ENCODE results near the gene ERCC6.

Gene ERCC6

GRCh38 chr10:49543604-49544003, 4.7 kb upstream of the ERCC6 start:
- no peak for DNase-seq

GRCh38 chr10:49542353-49542752, 3.4 kb upstream of the ERCC6 start:
- no peak for DNase-seq

- no peak for DNase-seq
These were observed 2.8 kb upstream of the ERCC6 start for GRCh38 chr10:49541762-49542161.

GRCh38 chr10:49540056-49540797, 1.3 kb upstream of the ERCC6 start:
- no peak for DNase-seq

- peak in 1 of 2 experiments; percentile 51 for DNase-seq
These were observed 482 bp upstream of the ERCC6 start for GRCh38 chr10:49539320-49539885.

- DNase-seq = no peak
These were observed 4.1 kb downstream of the ERCC6 start for GRCh38 chr10:49534670-49535381.

- no peak for DNase-seq
These were observed 6.5 kb downstream of the ERCC6 start for GRCh38 chr10:49532461-49532860.

GRCh38 chr10:49528977-49529506, 9.9 kb downstream of the ERCC6 start:
- DNase-seq = no peak

- no peak for DNase-seq
These were observed 11.1 kb downstream of the ERCC6 start for GRCh38 chr10:49527850-49528249.

- no peak for DNase-seq
These were observed 11.9 kb downstream of the ERCC6 start for GRCh38 chr10:49527061-49527460.

- no peak for DNase-seq
These were observed 12.3 kb downstream of the ERCC6 start for GRCh38 chr10:49526619-49527018.

GRCh38 chr10:49524496-49524895, 14.4 kb downstream of the ERCC6 start:
- no peak for DNase-seq

- no peak for DNase-seq
These were observed 15.6 kb downstream of the ERCC6 start for GRCh38 chr10:49523301-49523700.

- no peak for DNase-seq
These were observed 17.9 kb downstream of the ERCC6 start for GRCh38 chr10:49521062-49521461.

GRCh38 chr10:49520122-49520775, 18.7 kb downstream of the ERCC6 start:
- no peak for DNase-seq

- no peak for DNase-seq
These were observed 19.2 kb downstream of the ERCC6 start for GRCh38 chr10:49519717-49520116.

- peak in 1 of 2 experiments; percentile 30 for DNase-seq
These were observed 19.8 kb downstream of the ERCC6 start for GRCh38 chr10:49518982-49519578.

GRCh38 chr10:49518566-49518965, 20.4 kb downstream of the ERCC6 start:
- no peak for DNase-seq

GRCh38 chr10:49516216-49516970, 22.5 kb downstream of the ERCC6 start:
- no peak for DNase-seq

GRCh38 chr10:49512121-49512809, 26.7 kb downstream of the ERCC6 start:
- no peak for DNase-seq

- no peak for DNase-seq
These were observed 29.1 kb downstream of the ERCC6 start for GRCh38 chr10:49509771-49510303.

Data from activated T-cell treated with anti-CD3 and anti-CD28 coated beads, Interleukin-2, amount 50 U/mL, for 48 hours (primary cell).